ENCODE measurements around the gene ETV3L. TPM values are rescaled to one million over a fixed set of nuclear protein-coding genes. Genes with fewer than 3 reads are reported as not detected.

The ETV3L gene
- total RNA-seq, 1 donor: not detected

DNA sequence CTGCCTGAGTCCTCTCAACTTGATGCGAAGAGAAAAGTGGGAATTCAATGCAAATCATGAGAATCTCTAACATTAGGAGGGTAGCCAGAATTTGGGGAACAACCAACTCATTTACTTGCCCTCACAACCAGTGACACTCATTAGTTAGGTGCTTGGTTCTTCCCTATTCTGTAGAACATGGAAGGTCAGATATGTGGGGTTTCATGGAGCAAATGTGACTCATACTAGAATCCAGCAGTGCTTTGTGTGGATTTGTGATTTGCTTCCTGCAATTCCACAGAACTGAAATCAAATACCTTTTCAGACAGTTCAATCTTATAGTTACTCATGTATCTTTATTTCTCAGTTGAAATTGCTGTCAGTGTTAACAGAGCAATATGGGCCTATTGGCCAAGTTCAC is 45.5 kb upstream of the ETV3L start:
- no peak overlapping the region for H3K4me3 ChIP-seq (ENCODE audit: insufficient read depth, low read length)
- H3K4me2 ChIP-seq (ENCODE audit: insufficient read depth, low read length): no peak overlapping the region
- peaks cover 9% of the 10 kb centered on the region for H3K4me1 ChIP-seq (ENCODE audit: insufficient read depth, low read length)
- H3K9me3 ChIP-seq (ENCODE audit: low read depth, low read length): no peaks in the 10 kb centered on the region
- H3K27me3 ChIP-seq (ENCODE audit: insufficient read depth, low read length): no peaks in the 10 kb centered on the region
- no peaks in the 10 kb centered on the region for H4K20me1 ChIP-seq (ENCODE audit: insufficient read depth, low read length)
- no peaks in the 10 kb centered on the region for H3K36me3 ChIP-seq (ENCODE audit: insufficient read depth, low read length)
- no peaks in the 10 kb centered on the region for H3K79me2 ChIP-seq (ENCODE audit: insufficient read depth, low read length)
- DNase-seq (ENCODE audit: insufficient read length, low spot score, missing footprints): no peak
- H3K27ac ChIP-seq (ENCODE audit: low read depth, low read length): no peak overlapping the region
- H2AFZ ChIP-seq (ENCODE audit: low read length): no peak overlapping the region
- TF ChIP-seq, protein P1, sequence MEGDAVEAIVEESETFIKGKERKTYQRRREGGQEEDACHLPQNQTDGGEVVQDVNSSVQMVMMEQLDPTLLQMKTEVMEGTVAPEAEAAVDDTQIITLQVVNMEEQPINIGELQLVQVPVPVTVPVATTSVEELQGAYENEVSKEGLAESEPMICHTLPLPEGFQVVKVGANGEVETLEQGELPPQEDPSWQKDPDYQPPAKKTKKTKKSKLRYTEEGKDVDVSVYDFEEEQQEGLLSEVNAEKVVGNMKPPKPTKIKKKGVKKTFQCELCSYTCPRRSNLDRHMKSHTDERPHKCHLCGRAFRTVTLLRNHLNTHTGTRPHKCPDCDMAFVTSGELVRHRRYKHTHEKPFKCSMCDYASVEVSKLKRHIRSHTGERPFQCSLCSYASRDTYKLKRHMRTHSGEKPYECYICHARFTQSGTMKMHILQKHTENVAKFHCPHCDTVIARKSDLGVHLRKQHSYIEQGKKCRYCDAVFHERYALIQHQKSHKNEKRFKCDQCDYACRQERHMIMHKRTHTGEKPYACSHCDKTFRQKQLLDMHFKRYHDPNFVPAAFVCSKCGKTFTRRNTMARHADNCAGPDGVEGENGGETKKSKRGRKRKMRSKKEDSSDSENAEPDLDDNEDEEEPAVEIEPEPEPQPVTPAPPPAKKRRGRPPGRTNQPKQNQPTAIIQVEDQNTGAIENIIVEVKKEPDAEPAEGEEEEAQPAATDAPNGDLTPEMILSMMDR (IDR thresholded peaks at IDR 0.05; ENCODE audit: extremely low read depth, low read depth, low read length): no peak

DNA sequence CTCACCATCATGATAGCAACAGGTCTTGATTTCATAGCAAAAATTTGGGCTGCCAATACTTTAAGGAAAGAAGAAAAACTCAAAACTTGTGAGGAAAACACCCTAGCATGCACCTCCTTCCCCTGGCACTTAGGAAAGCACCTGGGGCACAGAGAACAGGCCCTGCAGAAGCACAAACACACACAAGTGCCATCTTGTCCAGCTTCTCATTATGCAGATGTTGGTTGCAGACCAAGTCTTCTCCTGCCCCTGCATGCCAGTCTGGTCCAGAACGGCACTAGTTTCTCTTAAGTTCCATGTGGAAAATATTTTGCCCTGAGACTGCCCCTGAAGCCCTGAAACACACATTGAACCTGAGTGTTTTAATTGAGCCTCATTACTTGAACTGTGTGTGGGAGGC is 44.9 kb upstream of the ETV3L start:
- Histone ChIP-seq H3K27ac (ENCODE audit: low read depth, low read length) (no peak overlapping the region), H3K4me2 (ENCODE audit: insufficient read depth, low read length) (no peak overlapping the region), H3K36me3 (ENCODE audit: insufficient read depth, low read length) (no peaks in the 10 kb centered on the region), H3K4me1 (ENCODE audit: insufficient read depth, low read length) (peaks cover 9% of the 10 kb centered on the region), H2AFZ (ENCODE audit: low read length) (no peak overlapping the region), H4K20me1 (ENCODE audit: insufficient read depth, low read length) (no peaks in the 10 kb centered on the region), H3K27me3 (ENCODE audit: insufficient read depth, low read length) (no peaks in the 10 kb centered on the region), H3K9me3 (ENCODE audit: low read depth, low read length) (no peaks in the 10 kb centered on the region), H3K79me2 (ENCODE audit: insufficient read depth, low read length) (no peaks in the 10 kb centered on the region), H3K4me3 (ENCODE audit: insufficient read depth, low read length) (no peak overlapping the region)
- DNase-seq (ENCODE audit: insufficient read length, low spot score, missing footprints): no peak
- TF ChIP-seq, protein P1 (IDR thresholded peaks at IDR 0.05; ENCODE audit: extremely low read depth, low read depth, low read length): no peak

DNA sequence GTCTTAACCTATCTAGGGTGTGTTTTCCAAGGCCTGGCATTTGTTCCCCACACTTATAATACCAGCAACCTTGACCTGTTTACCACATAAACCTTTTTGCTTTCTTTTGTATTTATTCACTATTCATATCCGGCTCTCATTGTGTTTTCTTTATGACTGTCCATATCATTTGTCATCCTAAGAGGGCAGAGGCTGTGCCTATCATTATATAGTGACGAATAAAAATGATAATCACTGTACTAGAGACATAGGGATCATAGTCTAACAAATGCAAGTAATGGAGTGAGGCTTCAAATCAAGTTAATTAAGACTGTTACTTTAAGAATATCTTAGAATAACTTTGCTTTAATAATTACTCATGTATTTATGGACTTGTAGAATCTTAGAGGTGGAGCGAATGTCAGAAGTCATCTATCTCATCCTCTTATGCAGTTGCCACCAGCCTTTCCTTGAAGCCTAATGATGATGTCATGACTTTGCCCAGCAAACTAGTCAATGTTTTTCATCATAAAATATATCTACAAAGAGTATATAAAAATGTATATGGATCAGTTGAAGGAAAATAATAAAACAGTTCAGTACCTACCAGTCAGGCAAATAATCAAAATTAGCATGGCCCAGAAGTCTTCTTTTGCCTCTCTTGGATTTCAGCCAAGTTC is 43.3 kb upstream of the ETV3L start:
- TF ChIP-seq, protein P1 (IDR thresholded peaks at IDR 0.05; ENCODE audit: extremely low read depth, low read depth, low read length): no peak
- Histone ChIP-seq H3K4me3 (ENCODE audit: insufficient read depth, low read length) (no peak overlapping the region), H3K36me3 (ENCODE audit: insufficient read depth, low read length) (no peaks in the 10 kb centered on the region)

DNA sequence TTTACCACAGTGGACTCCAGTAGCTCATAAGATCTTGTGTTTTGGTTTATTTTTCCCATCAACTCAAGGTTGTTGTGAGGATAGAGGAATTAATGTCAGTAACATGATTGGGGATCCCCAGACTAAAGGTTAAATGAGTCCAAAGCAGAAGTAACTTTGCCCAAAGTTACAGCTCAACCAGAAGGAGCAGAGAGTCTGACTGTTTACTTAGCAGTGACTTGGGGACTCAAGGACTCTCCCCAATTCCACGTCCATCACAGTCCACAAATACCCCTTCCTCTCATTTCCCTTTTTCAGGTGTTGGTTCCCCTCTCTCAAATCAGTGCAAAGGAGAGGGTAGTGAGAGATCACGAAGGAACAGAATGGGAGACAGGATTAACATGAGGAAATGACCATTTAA is 42.6 kb upstream of the ETV3L start:
- Histone ChIP-seq H3K9me3 (ENCODE audit: low read depth, low read length) (no peaks in the 10 kb centered on the region), H3K36me3 (ENCODE audit: insufficient read depth, low read length) (no peaks in the 10 kb centered on the region), H3K79me2 (ENCODE audit: insufficient read depth, low read length) (peaks cover 6% of the 10 kb centered on the region), H2AFZ (ENCODE audit: low read length) (no peak overlapping the region), H3K27me3 (ENCODE audit: insufficient read depth, low read length) (no peaks in the 10 kb centered on the region), H3K27ac (ENCODE audit: low read depth, low read length) (no peak overlapping the region), H3K4me2 (ENCODE audit: insufficient read depth, low read length) (no peak overlapping the region), H4K20me1 (ENCODE audit: insufficient read depth, low read length) (peaks cover 5% of the 10 kb centered on the region), H3K4me1 (ENCODE audit: insufficient read depth, low read length) (peaks cover 7% of the 10 kb centered on the region), H3K4me3 (ENCODE audit: insufficient read depth, low read length) (no peak overlapping the region)
- no peak for DNase-seq (ENCODE audit: insufficient read length, low spot score, missing footprints)
- TF ChIP-seq, protein P1 (IDR thresholded peaks at IDR 0.05; ENCODE audit: extremely low read depth, low read depth, low read length): no peak

More for the DNA sequence above, 43.3 kb upstream of the ETV3L start:
- no peaks in the 10 kb centered on the region for H3K27me3 ChIP-seq (ENCODE audit: insufficient read depth, low read length)
- H4K20me1 ChIP-seq (ENCODE audit: insufficient read depth, low read length): no peaks in the 10 kb centered on the region
- DNase-seq (ENCODE audit: insufficient read length, low spot score, missing footprints): no peak
- H2AFZ ChIP-seq (ENCODE audit: low read length): no peak overlapping the region
- H3K4me1 ChIP-seq (ENCODE audit: insufficient read depth, low read length): peaks cover 4% of the 10 kb centered on the region
- H3K79me2 ChIP-seq (ENCODE audit: insufficient read depth, low read length): no peaks in the 10 kb centered on the region
- no peak overlapping the region for H3K4me2 ChIP-seq (ENCODE audit: insufficient read depth, low read length)
- no peak overlapping the region for H3K27ac ChIP-seq (ENCODE audit: low read depth, low read length)
- no peaks in the 10 kb centered on the region for H3K9me3 ChIP-seq (ENCODE audit: low read depth, low read length)

Measured in osteoblast (primary cell).